ENCODE data around the gene GALNT10. TPM values are rescaled to one million over a fixed set of nuclear protein-coding genes. Genes with fewer than 3 reads are reported as not detected.

Gene GALNT10
- polyA plus RNA-seq, 1 donor (not counting 4 experiments of a cell fraction or from before 2014, with no cell fraction given), result 17.9 TPM

DNA sequence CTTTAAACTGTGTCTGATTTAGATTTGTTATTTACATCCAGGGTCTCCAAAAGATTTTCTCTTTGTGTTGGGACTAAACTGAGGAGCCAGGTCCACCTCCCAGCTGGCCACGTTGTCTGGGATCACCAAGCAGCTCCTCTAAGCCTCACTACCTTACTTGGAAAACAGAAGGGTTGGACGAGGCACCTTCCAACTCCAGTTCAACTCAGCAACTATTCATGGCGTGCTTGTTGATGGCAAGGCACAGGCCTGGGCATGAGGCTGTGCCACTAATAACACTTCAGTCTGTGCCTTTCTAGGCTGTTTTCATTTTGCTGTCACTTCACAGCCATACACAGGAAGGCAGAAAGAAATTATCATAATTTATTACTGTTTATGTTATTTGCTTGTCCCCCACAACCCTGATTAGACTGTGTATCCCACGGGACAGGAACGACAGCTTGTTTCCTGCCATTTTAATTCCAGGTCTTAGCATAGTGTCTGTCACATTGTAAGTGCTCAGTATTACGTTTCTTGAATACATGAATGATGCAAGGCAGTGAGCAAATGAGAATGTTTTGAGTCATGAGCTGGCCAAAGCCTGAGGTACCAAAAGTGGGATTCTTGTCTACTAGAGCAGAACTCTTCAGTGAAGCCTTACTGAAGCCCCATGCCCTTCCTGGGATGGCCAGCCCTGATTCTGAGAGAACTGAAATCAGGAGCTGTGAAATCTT, 125.8 kb downstream of the GALNT10 start:
- dilution Hi-C loops (cut with MboI; ENCODE audit: extremely low pct_ligation_motif_present, low sequenced_read_pairs), result no loop called here
- FAIRE-seq, result no peak
- H4K20me1 ChIP-seq (ENCODE audit: control insufficient read depth, extremely low read depth, insufficient read depth, low read length), result no peaks in the 10 kb centered on the region
- H3K27ac ChIP-seq (ENCODE audit: control insufficient read depth, insufficient read depth, low read length), result no peak overlapping the region
- no peak overlapping the region for H3K4me2 ChIP-seq (ENCODE audit: control insufficient read depth, extremely low read depth, insufficient read depth, low read depth, low read length)
- no peaks in the 10 kb centered on the region for H3K9me1 ChIP-seq (ENCODE audit: control insufficient read depth, extremely low read depth, insufficient read depth, low read length)
- H3K27me3 ChIP-seq (ENCODE audit: control insufficient read depth, extremely low read depth, insufficient read depth, low read length), result no peaks in the 10 kb centered on the region
- no peak overlapping the region for H3K4me3 ChIP-seq (ENCODE audit: control insufficient read depth in 2 of 3, extremely low read depth in 1 of 3, insufficient read depth in 2 of 3, low read depth in 1 of 3, low read length in 3 of 3)
- no peaks in the 10 kb centered on the region for H3K4me1 ChIP-seq (ENCODE audit: control insufficient read depth, extremely low read depth, insufficient read depth, low read length)
- no peak overlapping the region for H2AFZ ChIP-seq (ENCODE audit: control insufficient read depth, low read length)
- DNase-seq (ENCODE audit: low read depth, low spot score), result no peak
- TF ChIP-seq, protein P1, sequence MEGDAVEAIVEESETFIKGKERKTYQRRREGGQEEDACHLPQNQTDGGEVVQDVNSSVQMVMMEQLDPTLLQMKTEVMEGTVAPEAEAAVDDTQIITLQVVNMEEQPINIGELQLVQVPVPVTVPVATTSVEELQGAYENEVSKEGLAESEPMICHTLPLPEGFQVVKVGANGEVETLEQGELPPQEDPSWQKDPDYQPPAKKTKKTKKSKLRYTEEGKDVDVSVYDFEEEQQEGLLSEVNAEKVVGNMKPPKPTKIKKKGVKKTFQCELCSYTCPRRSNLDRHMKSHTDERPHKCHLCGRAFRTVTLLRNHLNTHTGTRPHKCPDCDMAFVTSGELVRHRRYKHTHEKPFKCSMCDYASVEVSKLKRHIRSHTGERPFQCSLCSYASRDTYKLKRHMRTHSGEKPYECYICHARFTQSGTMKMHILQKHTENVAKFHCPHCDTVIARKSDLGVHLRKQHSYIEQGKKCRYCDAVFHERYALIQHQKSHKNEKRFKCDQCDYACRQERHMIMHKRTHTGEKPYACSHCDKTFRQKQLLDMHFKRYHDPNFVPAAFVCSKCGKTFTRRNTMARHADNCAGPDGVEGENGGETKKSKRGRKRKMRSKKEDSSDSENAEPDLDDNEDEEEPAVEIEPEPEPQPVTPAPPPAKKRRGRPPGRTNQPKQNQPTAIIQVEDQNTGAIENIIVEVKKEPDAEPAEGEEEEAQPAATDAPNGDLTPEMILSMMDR (optimal IDR thresholded peaks at IDR 0.05 in 1 of 3, IDR thresholded peaks at IDR 0.05 in 1 of 3, conservative IDR thresholded peaks at IDR 0.05 in 1 of 3; ENCODE audit: extremely low read depth in 1 of 3, insufficient read depth in 2 of 3, low read length in 3 of 3), result no peak
- no peak for TF ChIP-seq EZH2 (IDR thresholded peaks at IDR 0.05; ENCODE audit: low read length)
- no peak overlapping the region for H3K9ac ChIP-seq (ENCODE audit: control insufficient read depth, extremely low read depth, insufficient read depth, low read length)
- no peaks in the 10 kb centered on the region for H3K9me3 ChIP-seq (ENCODE audit: control insufficient read depth, low read depth, low read length)
- H3K79me2 ChIP-seq (ENCODE audit: control insufficient read depth, insufficient read depth, low read length), result no peaks in the 10 kb centered on the region
- H3K36me3 ChIP-seq (ENCODE audit: control insufficient read depth in 2 of 2, extremely low read depth in 1 of 2, insufficient read depth in 2 of 2, low read length in 2 of 2), result no peaks in the 10 kb centered on the region

DNA sequence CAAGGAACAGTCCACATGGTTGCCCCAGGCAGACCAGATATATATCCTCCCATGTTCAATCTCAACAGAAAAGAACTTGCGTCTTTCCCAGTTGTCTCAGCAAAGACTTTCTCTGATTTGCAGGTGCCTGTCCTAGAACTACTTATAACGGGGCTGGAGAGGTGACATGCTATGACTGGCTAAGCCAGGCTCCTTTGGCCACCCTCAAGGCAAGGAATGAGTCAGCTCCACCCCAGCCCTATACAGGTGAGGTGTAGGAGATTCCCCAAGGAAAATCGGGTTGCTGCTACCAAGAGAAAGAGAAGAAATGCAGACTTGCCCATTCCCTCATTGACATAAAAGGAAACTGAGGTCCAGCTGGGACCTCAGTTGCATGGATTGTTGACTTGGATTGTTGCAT, 127.4 kb downstream of the GALNT10 start:
- FAIRE-seq, result no peak
- Histone ChIP-seq H3K9ac (ENCODE audit: control insufficient read depth, extremely low read depth, insufficient read depth, low read length) (no peak overlapping the region), H3K27ac (ENCODE audit: control insufficient read depth, insufficient read depth, low read length) (no peak overlapping the region), H3K36me3 (ENCODE audit: control insufficient read depth in 2 of 2, extremely low read depth in 1 of 2, insufficient read depth in 2 of 2, low read length in 2 of 2) (no peaks in the 10 kb centered on the region), H2AFZ (ENCODE audit: control insufficient read depth, low read length) (no peak overlapping the region), H3K79me2 (ENCODE audit: control insufficient read depth, insufficient read depth, low read length) (no peaks in the 10 kb centered on the region), H3K4me3 (ENCODE audit: control insufficient read depth in 2 of 3, extremely low read depth in 1 of 3, insufficient read depth in 2 of 3, low read depth in 1 of 3, low read length in 3 of 3) (no peak overlapping the region), H3K4me1 (ENCODE audit: control insufficient read depth, extremely low read depth, insufficient read depth, low read length) (no peaks in the 10 kb centered on the region), H4K20me1 (ENCODE audit: control insufficient read depth, extremely low read depth, insufficient read depth, low read length) (no peaks in the 10 kb centered on the region), H3K9me3 (ENCODE audit: control insufficient read depth, low read depth, low read length) (no peaks in the 10 kb centered on the region), H3K9me1 (ENCODE audit: control insufficient read depth, extremely low read depth, insufficient read depth, low read length) (no peaks in the 10 kb centered on the region), H3K4me2 (ENCODE audit: control insufficient read depth, extremely low read depth, insufficient read depth, low read depth, low read length) (no peak overlapping the region), H3K27me3 (ENCODE audit: control insufficient read depth, extremely low read depth, insufficient read depth, low read length) (no peaks in the 10 kb centered on the region)
- no peak for DNase-seq (ENCODE audit: low read depth, low spot score)
- TF ChIP-seq EZH2 (IDR thresholded peaks at IDR 0.05; ENCODE audit: low read length), result no peak
- TF ChIP-seq, protein P1 (optimal IDR thresholded peaks at IDR 0.05 in 1 of 3, IDR thresholded peaks at IDR 0.05 in 1 of 3, conservative IDR thresholded peaks at IDR 0.05 in 1 of 3; ENCODE audit: extremely low read depth in 1 of 3, insufficient read depth in 2 of 3, low read length in 3 of 3), result no peak
- dilution Hi-C loops (cut with MboI; ENCODE audit: extremely low pct_ligation_motif_present, low sequenced_read_pairs), result no loop called here

All from keratinocyte (primary cell).